DMS 273 treated with DMSO at 0.1 percent for 48 hours (cell line): ENCODE results near the gene CTDNEP1.
A peak's percentile ranks its signal among the peaks of the same experiment; 100 is the strongest.

Experiments used
- DNase-seq: peaks from one replicate; lab custom pipeline; 2025; lab: John Stamatoyannopoulos, UW

Gene CTDNEP1

GRCh38 chr17:7228920-7229319 is 22.6 kb downstream of the CTDNEP1 start:
- no peak for DNase-seq

- no peak for DNase-seq
Observed at GRCh38 chr17:7226721-7227710, 24.5 kb downstream of the CTDNEP1 start.

GRCh38 chr17:7225711-7226331 is 25.7 kb downstream of the CTDNEP1 start:
- no peak for DNase-seq

- no peak for DNase-seq
Observed at GRCh38 chr17:7224661-7225111, 26.8 kb downstream of the CTDNEP1 start.

- DNase-seq: no peak
Observed at GRCh38 chr17:7224110-7224509, 27.4 kb downstream of the CTDNEP1 start.

- no peak for DNase-seq
Observed at GRCh38 chr17:7223375-7223774, 28.2 kb downstream of the CTDNEP1 start.

GRCh38 chr17:7222972-7223292 is 28.6 kb downstream of the CTDNEP1 start:
- no peak for DNase-seq

- no peak for DNase-seq
Observed at GRCh38 chr17:7222093-7222971, 29.2 kb downstream of the CTDNEP1 start.

- DNase-seq: no peak
Observed at GRCh38 chr17:7221278-7222092, 30.0 kb downstream of the CTDNEP1 start.

GRCh38 chr17:7220593-7221277 is 30.8 kb downstream of the CTDNEP1 start:
- peak; percentile 16 for DNase-seq

- no peak for DNase-seq
Observed at GRCh38 chr17:7219812-7220592, 31.5 kb downstream of the CTDNEP1 start, which contains the start of the genes ACADVL and DLG4. Gene ACADVL (plus strand): TSS chr17:7219938. CDS start chr17:7219985, 47 bp downstream. Gene DLG4 (minus strand): TSS chr17:7219836.

GRCh38 chr17:7219229-7219811 is 32.2 kb downstream of the CTDNEP1 start:
- DNase-seq: no peak

GRCh38 chr17:7218758-7219157 is 32.8 kb downstream of the CTDNEP1 start:
- DNase-seq: no peak

GRCh38 chr17:7218166-7218565 is 33.4 kb downstream of the CTDNEP1 start:
- DNase-seq: no peak

- DNase-seq: no peak
Observed at GRCh38 chr17:7217113-7217987, 34.2 kb downstream of the CTDNEP1 start.

- DNase-seq: no peak
Observed at GRCh38 chr17:7216242-7217112, 35.1 kb downstream of the CTDNEP1 start.

- no peak for DNase-seq
Observed at GRCh38 chr17:7215652-7216180, 35.8 kb downstream of the CTDNEP1 start.
